Activated naive CD8-positive, alpha-beta T cell (primary cell): ENCODE results near the gene ZNF467.

Experiments
- H3K27ac Mint-ChIP-seq: one replicate; pipeline ENCODE4 v1.8.0; 2021; ENCODE audit warnings: mixed read lengths
- H3K27me3 Mint-ChIP-seq: one replicate; pipeline ENCODE4 v1.8.0; 2021; ENCODE audit warnings: mixed read lengths
- H3K36me3 Mint-ChIP-seq: one replicate; pipeline ENCODE4 v1.8.0; 2021; ENCODE audit warnings: mixed read lengths
- H3K4me1 Mint-ChIP-seq: one replicate; pipeline ENCODE4 v1.8.0; 2021; ENCODE audit warnings: low read depth, mixed read lengths
- H3K4me3 Mint-ChIP-seq: one replicate; pipeline ENCODE4 v1.8.0; 2021; ENCODE audit warnings: mild to moderate bottlenecking, mixed read lengths
- H3K9me3 Mint-ChIP-seq: one replicate; pipeline ENCODE4 v1.8.0; 2021; ENCODE audit warnings: low read depth, mixed read lengths

Gene ZNF467

DNA sequence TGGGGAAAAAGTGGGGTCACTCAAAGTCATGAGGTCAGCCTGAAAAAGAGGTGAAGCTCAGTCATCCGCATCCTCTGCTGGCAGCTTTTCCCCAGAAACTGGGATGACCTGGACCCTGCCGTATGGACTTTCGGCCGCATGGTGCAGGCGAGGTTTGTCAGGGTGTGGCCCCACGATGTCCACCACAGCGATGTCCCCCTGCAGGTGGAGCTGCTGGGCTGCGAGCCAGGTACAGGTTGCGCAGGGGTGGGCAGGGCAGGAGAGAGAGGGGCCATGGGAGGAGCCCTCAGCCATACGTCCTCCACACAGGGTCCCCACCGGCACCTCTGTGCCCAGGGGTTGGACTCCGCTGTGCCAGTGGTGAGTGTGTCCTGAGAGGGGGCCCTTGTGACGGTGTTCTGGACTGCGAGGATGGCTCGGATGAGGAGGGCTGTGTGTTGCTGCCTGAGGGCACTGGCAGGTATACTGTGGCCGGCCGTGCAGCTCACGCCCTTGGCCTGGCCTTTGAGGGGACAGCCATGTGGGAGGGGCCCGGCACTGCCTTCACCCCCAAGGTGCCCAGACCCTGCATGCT lies 23.0 kb upstream of the ZNF467 start:
- no peaks in the 10 kb centered on the region for H3K36me3 Mint-ChIP-seq
- no peaks in the 10 kb centered on the region for H3K9me3 Mint-ChIP-seq
- no peaks in the 10 kb centered on the region for H3K4me1 Mint-ChIP-seq
- no peak overlapping the region for H3K4me3 Mint-ChIP-seq
- H3K27ac Mint-ChIP-seq: no peak overlapping the region
- H3K27me3 Mint-ChIP-seq: peaks cover 1% of the 10 kb centered on the region

DNA sequence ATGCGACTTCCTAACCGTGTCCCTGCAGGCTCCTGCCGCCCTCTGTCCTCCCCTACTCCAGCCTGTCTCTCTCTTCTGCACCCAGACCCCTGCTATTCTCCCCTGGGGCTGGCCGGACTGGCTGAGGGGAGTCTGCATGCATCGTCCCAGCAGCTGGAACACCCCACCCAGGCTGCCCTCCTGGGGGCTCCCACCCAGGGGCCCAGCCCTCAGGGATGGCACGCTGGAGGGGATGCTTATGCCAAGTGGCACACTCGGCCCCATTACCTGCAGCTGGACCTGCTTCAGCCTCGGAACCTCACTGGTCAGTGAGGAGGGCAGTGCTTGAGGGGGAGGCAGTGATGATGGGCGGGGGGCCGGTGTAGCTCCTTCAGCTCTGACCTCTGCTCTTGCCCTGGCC lies 21.7 kb upstream of the ZNF467 start:
- Mint-ChIP-seq H3K27me3 (peaks cover 3% of the 10 kb centered on the region), H3K4me1 (peaks cover 2% of the 10 kb centered on the region), H3K36me3 (no peaks in the 10 kb centered on the region), H3K9me3 (no peaks in the 10 kb centered on the region), H3K27ac (no peak overlapping the region), H3K4me3 (no peak overlapping the region)

GRCh38 chr7:149794661-149795060 lies 21.3 kb upstream of the ZNF467 start:
- Mint-ChIP-seq H3K27me3 (peaks cover 5% of the 10 kb centered on the region), H3K36me3 (no peaks in the 10 kb centered on the region), H3K4me3 (no peak overlapping the region), H3K27ac (no peak overlapping the region), H3K4me1 (peaks cover 2% of the 10 kb centered on the region), H3K9me3 (no peaks in the 10 kb centered on the region)

DNA sequence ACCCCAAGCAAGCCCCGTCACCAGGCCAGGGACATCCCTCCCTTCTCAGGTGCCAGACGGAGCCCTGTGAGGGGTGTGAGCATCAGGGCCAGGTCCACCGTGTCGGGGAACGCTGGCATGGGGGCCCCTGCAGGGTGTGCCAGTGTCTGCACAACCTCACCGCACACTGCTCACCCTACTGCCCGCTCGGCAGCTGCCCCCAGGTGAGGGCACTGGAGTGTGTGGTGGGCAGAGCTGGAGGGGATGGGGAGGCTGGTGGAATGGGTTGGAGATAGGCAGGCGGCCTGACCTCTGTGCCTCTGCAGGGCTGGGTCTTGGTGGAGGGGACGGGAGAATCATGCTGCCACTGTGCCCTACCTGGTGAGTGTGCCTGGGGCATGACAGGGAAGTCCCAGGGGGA lies 19.9 kb upstream of the ZNF467 start:
- Mint-ChIP-seq H3K27ac (no peak overlapping the region), H3K27me3 (peaks cover 5% of the 10 kb centered on the region), H3K4me1 (peaks cover 2% of the 10 kb centered on the region), H3K4me3 (no peak overlapping the region), H3K36me3 (no peaks in the 10 kb centered on the region), H3K9me3 (no peaks in the 10 kb centered on the region)

DNA sequence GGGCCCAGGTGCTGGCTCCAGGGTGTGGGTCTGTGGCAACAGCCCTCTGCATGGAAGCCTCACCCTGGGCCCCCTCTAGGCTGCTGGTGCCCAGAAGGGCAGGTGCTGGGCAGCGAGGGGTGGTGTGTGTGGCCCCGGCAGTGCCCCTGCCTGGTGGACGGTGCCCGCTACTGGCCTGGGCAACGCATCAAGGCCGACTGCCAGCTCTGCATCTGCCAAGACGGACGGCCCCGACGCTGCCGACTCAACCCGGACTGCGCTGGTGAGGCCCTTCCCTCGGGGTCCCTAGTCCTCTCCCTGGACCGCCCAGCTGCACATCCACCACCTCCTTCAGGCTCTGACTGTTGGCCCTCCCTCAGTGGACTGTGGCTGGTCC lies 18.8 kb upstream of the ZNF467 start:
- Mint-ChIP-seq H3K4me3 (no peak overlapping the region), H3K9me3 (no peaks in the 10 kb centered on the region), H3K36me3 (no peaks in the 10 kb centered on the region), H3K4me1 (peaks cover 2% of the 10 kb centered on the region), H3K27me3 (peaks cover 5% of the 10 kb centered on the region), H3K27ac (no peak overlapping the region)

GRCh38 chr7:149791411-149792219 lies 18.2 kb upstream of the ZNF467 start:
- peaks cover 2% of the 10 kb centered on the region for H3K4me1 Mint-ChIP-seq
- H3K4me3 Mint-ChIP-seq: no peak overlapping the region
- no peak overlapping the region for H3K27ac Mint-ChIP-seq
- H3K9me3 Mint-ChIP-seq: no peaks in the 10 kb centered on the region
- H3K36me3 Mint-ChIP-seq: no peaks in the 10 kb centered on the region
- H3K27me3 Mint-ChIP-seq: peaks cover 5% of the 10 kb centered on the region

GRCh38 chr7:149790754-149791360 lies 17.5 kb upstream of the ZNF467 start:
- H3K27me3 Mint-ChIP-seq: peaks cover 5% of the 10 kb centered on the region
- peaks cover 2% of the 10 kb centered on the region for H3K4me1 Mint-ChIP-seq
- H3K36me3 Mint-ChIP-seq: no peaks in the 10 kb centered on the region
- H3K4me3 Mint-ChIP-seq: no peak overlapping the region
- no peaks in the 10 kb centered on the region for H3K9me3 Mint-ChIP-seq
- H3K27ac Mint-ChIP-seq: no peak overlapping the region

DNA sequence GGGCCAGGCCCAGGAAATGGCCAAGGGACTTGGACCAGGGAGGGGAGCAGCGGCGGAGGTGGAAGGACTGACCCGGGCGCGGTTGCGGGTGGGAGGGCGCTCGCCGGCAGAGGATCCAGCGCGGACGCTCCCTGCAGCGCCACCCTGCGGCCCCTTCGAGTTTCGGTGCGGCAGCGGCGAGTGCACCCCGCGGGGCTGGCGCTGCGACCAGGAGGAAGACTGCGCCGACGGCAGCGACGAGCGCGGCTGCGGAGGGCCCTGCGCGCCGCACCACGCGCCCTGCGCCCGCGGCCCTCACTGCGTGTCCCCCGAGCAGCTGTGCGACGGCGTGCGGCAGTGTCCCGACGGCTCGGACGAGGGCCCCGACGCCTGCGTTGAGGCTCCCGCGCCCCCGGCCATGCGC lies 16.8 kb upstream of the ZNF467 start:
- Mint-ChIP-seq H3K4me1 (peaks cover 2% of the 10 kb centered on the region), H3K9me3 (no peaks in the 10 kb centered on the region), H3K27ac (no peak overlapping the region), H3K36me3 (no peaks in the 10 kb centered on the region), H3K27me3 (peaks cover 5% of the 10 kb centered on the region), H3K4me3 (no peak overlapping the region)

DNA sequence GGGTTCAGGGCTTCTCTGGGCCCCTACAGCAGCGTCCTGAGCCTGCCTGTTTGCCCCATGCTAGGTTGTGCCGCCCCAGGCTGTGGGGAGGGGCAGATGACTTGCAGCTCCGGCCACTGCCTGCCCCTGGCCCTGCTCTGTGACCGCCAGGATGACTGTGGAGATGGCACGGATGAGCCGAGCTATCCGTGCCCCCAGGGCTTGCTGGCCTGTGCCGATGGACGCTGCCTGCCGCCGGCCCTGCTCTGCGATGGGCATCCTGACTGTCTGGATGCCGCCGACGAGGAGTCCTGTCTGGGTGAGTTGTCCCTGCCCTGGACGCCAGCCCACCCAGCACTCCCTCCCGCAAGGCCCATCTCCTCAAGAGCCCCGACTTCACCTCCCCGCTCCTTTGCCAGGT lies 15.7 kb upstream of the ZNF467 start:
- H3K4me3 Mint-ChIP-seq: no peak overlapping the region
- no peaks in the 10 kb centered on the region for H3K9me3 Mint-ChIP-seq
- H3K27ac Mint-ChIP-seq: no peak overlapping the region
- peaks cover 5% of the 10 kb centered on the region for H3K27me3 Mint-ChIP-seq
- peaks cover 2% of the 10 kb centered on the region for H3K4me1 Mint-ChIP-seq
- no peaks in the 10 kb centered on the region for H3K36me3 Mint-ChIP-seq

DNA sequence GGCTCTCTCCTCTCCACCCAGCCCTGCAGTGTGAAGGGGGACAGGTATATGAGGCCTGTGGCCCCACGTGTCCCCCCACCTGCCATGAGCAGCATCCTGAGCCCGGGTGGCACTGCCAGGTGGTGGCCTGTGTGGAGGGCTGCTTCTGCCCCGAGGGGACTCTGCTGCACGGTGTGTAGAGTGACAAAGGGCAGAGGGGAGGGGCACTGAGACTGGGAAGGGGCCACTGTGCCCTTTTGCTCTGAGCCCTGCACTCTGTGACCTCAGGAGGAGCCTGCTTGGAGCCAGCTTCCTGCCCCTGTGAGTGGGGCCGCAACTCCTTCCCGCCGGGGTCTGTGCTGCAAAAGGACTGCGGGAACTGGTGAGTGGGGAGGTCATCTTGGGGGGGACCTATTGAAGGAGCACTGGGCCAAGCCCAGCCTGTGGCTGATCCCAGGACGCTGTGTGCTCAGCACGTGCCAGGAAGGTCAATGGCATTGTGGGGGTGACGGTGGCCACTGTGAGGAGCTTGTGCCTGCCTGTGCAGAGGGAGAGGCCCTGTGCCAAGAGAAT lies 15.0 kb upstream of the ZNF467 start:
- no peaks in the 10 kb centered on the region for H3K9me3 Mint-ChIP-seq
- peaks cover 2% of the 10 kb centered on the region for H3K4me1 Mint-ChIP-seq
- H3K36me3 Mint-ChIP-seq: no peaks in the 10 kb centered on the region
- no peak overlapping the region for H3K4me3 Mint-ChIP-seq
- no peak overlapping the region for H3K27ac Mint-ChIP-seq
- peaks cover 4% of the 10 kb centered on the region for H3K27me3 Mint-ChIP-seq

DNA sequence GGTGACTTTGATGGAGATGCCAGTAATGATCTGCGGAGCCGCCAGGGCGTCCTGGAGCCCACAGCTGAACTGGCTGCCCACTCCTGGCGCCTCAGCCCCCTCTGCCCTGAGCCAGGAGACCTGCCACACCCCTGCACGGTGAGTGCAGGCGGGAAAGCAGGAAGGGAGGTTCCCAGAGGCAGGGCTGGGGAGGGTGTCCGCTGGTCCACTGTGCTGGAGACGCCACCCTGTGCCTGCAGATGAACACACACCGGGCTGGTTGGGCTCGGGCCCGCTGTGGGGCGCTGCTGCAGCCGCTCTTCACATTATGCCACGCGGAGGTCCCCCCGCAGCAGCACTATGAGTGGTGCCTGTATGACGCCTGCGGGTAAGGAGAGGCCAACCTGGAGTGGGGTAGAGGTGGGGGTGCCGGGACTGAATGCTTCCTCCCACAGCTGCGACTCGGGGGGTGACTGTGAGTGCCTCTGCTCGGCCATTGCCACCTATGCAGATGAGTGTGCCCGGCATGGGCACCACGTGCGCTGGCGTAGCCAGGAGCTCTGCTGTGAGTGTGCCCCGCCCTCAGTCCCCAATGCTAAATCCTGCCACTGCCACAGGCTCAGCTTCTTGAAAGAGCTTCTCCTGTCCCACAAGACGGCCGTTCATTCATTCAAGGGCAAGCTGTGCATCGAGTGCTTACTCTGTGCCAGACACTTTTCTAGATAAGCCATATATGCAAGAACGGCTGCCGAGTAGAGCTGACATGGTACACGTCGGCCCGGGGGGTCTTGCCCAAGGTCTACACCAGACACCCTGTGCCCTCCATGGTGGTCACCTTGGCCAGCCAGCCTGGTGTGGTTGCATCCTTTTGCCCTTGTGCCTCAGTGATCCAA lies 14.3 kb upstream of the ZNF467 start:
- no peak overlapping the region for H3K4me3 Mint-ChIP-seq
- peaks cover 2% of the 10 kb centered on the region for H3K4me1 Mint-ChIP-seq
- no peak overlapping the region for H3K27ac Mint-ChIP-seq
- H3K9me3 Mint-ChIP-seq: no peaks in the 10 kb centered on the region
- H3K36me3 Mint-ChIP-seq: no peaks in the 10 kb centered on the region
- H3K27me3 Mint-ChIP-seq: peaks cover 4% of the 10 kb centered on the region

DNA sequence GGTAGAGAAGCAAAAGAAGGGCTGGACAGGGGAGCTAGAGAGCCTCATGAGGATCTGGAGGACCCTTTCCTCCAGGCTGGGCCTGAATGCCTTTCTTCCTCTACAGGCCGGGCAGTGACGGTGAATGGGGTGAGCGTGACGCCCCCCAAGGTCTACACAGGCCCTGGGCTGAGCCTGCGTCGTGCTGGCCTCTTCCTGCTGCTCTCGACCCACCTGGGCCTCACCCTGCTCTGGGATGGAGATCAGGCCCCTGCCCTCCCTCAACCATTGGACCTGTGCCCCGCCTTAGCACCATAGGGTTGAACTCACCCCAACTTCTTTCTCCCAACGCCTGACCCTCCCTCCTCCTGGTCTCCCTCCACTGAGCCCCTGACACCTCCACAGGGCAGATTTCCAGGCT lies 12.6 kb upstream of the ZNF467 start:
- peaks cover 4% of the 10 kb centered on the region for H3K27me3 Mint-ChIP-seq
- no peaks in the 10 kb centered on the region for H3K9me3 Mint-ChIP-seq
- no peaks in the 10 kb centered on the region for H3K36me3 Mint-ChIP-seq
- H3K27ac Mint-ChIP-seq: no peak overlapping the region
- H3K4me3 Mint-ChIP-seq: no peak overlapping the region
- peaks cover 2% of the 10 kb centered on the region for H3K4me1 Mint-ChIP-seq

DNA sequence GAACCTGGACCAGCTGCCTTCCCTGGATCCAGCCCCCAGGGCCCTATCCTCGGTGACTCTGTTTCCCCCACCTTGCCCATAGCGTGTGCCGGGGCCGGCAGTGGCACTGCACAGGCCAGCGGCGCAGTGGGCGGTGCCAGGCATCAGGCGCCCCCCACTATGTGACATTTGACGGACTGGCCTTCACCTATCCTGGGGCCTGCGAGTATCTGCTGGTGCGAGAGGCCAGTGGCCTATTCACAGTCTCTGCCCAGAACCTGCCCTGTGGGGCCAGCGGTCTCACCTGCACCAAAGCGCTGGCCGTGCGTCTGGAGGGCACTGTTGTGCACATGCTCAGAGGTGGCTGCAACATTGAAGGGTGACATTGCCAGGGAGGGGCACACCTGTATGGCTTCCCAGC lies 12.0 kb upstream of the ZNF467 start:
- no peaks in the 10 kb centered on the region for H3K9me3 Mint-ChIP-seq
- H3K4me3 Mint-ChIP-seq: no peak overlapping the region
- no peak overlapping the region for H3K27ac Mint-ChIP-seq
- H3K27me3 Mint-ChIP-seq: peaks cover 3% of the 10 kb centered on the region
- no peaks in the 10 kb centered on the region for H3K4me1 Mint-ChIP-seq
- H3K36me3 Mint-ChIP-seq: no peaks in the 10 kb centered on the region

GRCh38 chr7:149784251-149784608 lies 10.8 kb upstream of the ZNF467 start:
- Mint-ChIP-seq H3K4me3 (no peak overlapping the region), H3K27me3 (no peaks in the 10 kb centered on the region), H3K27ac (no peak overlapping the region), H3K4me1 (no peaks in the 10 kb centered on the region), H3K9me3 (no peaks in the 10 kb centered on the region), H3K36me3 (no peaks in the 10 kb centered on the region)
